G401.6 (cell line): ENCODE data around the gene SRGAP3.

Experiments
- FAIRE-seq: peaks from 2 replicates; lab custom pipeline; 2012; peaks lifted over from hg19 to GRCh38; lab: Jason Lieb, UNC

SRGAP3 gene

GRCh38 chr3:9041626-9042025 lies 207.8 kb downstream of the SRGAP3 start:
- no peak for FAIRE-seq

- FAIRE-seq: no peak
These were observed 208.4 kb downstream of the SRGAP3 start for GRCh38 chr3:9040996-9041395.

- no peak for FAIRE-seq
These were observed 212.2 kb downstream of the SRGAP3 start for GRCh38 chr3:9037144-9037711.

- no peak for FAIRE-seq
These were observed 212.9 kb downstream of the SRGAP3 start for GRCh38 chr3:9036404-9037131.

GRCh38 chr3:9035961-9036360 lies 213.5 kb downstream of the SRGAP3 start:
- FAIRE-seq: no peak

GRCh38 chr3:9035473-9035872 lies 214.0 kb downstream of the SRGAP3 start:
- FAIRE-seq: no peak

GRCh38 chr3:9033867-9034266 lies 215.6 kb downstream of the SRGAP3 start:
- no peak for FAIRE-seq

- no peak for FAIRE-seq
These were observed 217.1 kb downstream of the SRGAP3 start for GRCh38 chr3:9032231-9032777.

GRCh38 chr3:9030034-9030433 lies 219.4 kb downstream of the SRGAP3 start:
- FAIRE-seq: no peak

- no peak for FAIRE-seq
These were observed 221.3 kb downstream of the SRGAP3 start for GRCh38 chr3:9028134-9028533.

- FAIRE-seq: no peak
These were observed 223.0 kb downstream of the SRGAP3 start for GRCh38 chr3:9026320-9027045.

- FAIRE-seq: no peak
These were observed 225.1 kb downstream of the SRGAP3 start for GRCh38 chr3:9024341-9024740.

- FAIRE-seq: no peak
These were observed 226.2 kb downstream of the SRGAP3 start for GRCh38 chr3:9023226-9023590.

GRCh38 chr3:9022305-9023225 lies 226.9 kb downstream of the SRGAP3 start:
- FAIRE-seq: no peak

GRCh38 chr3:9021271-9022009 lies 228.0 kb downstream of the SRGAP3 start:
- FAIRE-seq: no peak

GRCh38 chr3:9020426-9020825 lies 229.0 kb downstream of the SRGAP3 start:
- no peak for FAIRE-seq

- FAIRE-seq: no peak
These were observed 230.0 kb downstream of the SRGAP3 start for GRCh38 chr3:9019259-9019961.

GRCh38 chr3:9015250-9015649 lies 234.2 kb downstream of the SRGAP3 start:
- FAIRE-seq: no peak

GRCh38 chr3:9013782-9014563 lies 235.5 kb downstream of the SRGAP3 start:
- FAIRE-seq: no peak

GRCh38 chr3:9012521-9012920 lies 236.9 kb downstream of the SRGAP3 start:
- FAIRE-seq: no peak
